ENCODE measurements around the gene LGI2.

The LGI2 gene

DNA sequence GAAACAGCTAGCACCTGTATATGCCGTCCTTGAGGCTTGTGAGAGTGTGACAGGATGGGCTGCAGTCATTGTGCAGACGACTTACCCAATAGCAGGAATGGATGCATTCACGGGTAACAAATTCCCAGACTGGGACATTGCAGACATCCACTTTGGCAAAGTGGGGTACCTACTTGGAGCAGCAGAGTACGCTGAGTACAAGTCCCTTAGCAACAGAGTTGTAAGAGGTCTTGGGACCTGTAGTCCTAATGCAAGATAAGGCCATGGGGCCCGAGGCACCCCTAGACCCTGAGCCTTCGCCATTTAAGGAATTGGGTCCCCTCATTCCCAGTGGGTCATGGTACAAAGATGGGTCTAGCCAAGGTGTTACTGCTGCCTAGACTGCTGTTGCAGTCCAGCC, 62.5 kb downstream of the LGI2 start:
- H3K4me3 ChIP-seq (ENCODE audit: low read length): no peak overlapping the region
- no peaks in the 10 kb centered on the region for H3K4me1 ChIP-seq (ENCODE audit: control insufficient read depth, low read depth, low read length)
- no peak overlapping the region for H3K56ac ChIP-seq (ENCODE audit: low read length)
- H3K18ac ChIP-seq (ENCODE audit: low read length): no peak overlapping the region
- no peaks in the 10 kb centered on the region for H3K27me3 ChIP-seq (ENCODE audit: insufficient read depth, low read length, poor library complexity)
- no peaks in the 10 kb centered on the region for H3K79me2 ChIP-seq (ENCODE audit: control insufficient read depth, insufficient read depth, low read length)
- H4K8ac ChIP-seq (ENCODE audit: low read depth, low read length): no peak overlapping the region
- no CpG with 5 or more reads among the region's 6 CpGs for WGBS (ENCODE audit: extremely low coverage, insufficient coverage, low lambda C conversion rate)
- no peak overlapping the region for H3K4me2 ChIP-seq (ENCODE audit: low read length)
- no peak overlapping the region for H2BK15ac ChIP-seq (replicated peaks; ENCODE audit: low read depth)
- no peak overlapping the region for H3K4ac ChIP-seq (ENCODE audit: low read depth, low read length)
- no peaks in the 10 kb centered on the region for H3K36me3 ChIP-seq (ENCODE audit: control insufficient read depth, insufficient read depth, low read length)
- DNase-seq: no peak
- no peak overlapping the region for H2BK5ac ChIP-seq (ENCODE audit: low read length)
- H3K23ac ChIP-seq (ENCODE audit: low read length): no peak overlapping the region
- H2BK120ac ChIP-seq (ENCODE audit: low read depth, low read length): no peak overlapping the region
- H3K27ac ChIP-seq (ENCODE audit: low read depth, low read length): no peak overlapping the region
- no peak overlapping the region for H2AK5ac ChIP-seq (ENCODE audit: low read length)
- H3K9ac ChIP-seq (ENCODE audit: low read length): no peak overlapping the region
- no peak overlapping the region for H4K5ac ChIP-seq (ENCODE audit: low read length)
- no peaks in the 10 kb centered on the region for H3K79me1 ChIP-seq (ENCODE audit: low read length)

DNA sequence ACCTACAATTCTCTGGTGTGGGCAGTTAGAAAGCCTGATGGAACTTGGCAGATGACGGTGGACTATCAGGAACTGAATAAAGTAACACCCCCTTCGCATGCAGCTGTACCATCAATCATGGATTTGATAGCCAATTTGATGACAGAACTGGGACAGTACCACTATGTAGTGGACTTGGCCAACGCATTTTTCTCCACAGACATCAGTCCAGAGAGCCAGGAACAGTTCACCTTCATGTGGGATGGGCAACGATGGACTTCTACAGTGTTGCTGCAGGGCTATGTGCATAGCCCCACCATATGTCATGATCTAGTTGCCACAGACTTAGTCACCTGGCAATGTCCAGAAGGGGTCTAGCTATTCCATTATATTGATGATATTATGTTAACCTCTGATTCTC, 63.4 kb downstream of the LGI2 start:
- no peak overlapping the region for H4K5ac ChIP-seq (ENCODE audit: low read length)
- H3K23ac ChIP-seq (ENCODE audit: low read length): no peak overlapping the region
- DNase-seq: no peak
- H3K79me1 ChIP-seq (ENCODE audit: low read length): no peaks in the 10 kb centered on the region
- H4K8ac ChIP-seq (ENCODE audit: low read depth, low read length): no peak overlapping the region
- H3K4me1 ChIP-seq (ENCODE audit: control insufficient read depth, low read depth, low read length): no peaks in the 10 kb centered on the region
- H3K4ac ChIP-seq (ENCODE audit: low read depth, low read length): no peak overlapping the region
- no peak overlapping the region for H3K18ac ChIP-seq (ENCODE audit: low read length)
- no peak overlapping the region for H2BK120ac ChIP-seq (ENCODE audit: low read depth, low read length)
- no peak overlapping the region for H2BK15ac ChIP-seq (replicated peaks; ENCODE audit: low read depth)
- H3K79me2 ChIP-seq (ENCODE audit: control insufficient read depth, insufficient read depth, low read length): no peaks in the 10 kb centered on the region
- H3K9ac ChIP-seq (ENCODE audit: low read length): no peak overlapping the region
- H3K4me2 ChIP-seq (ENCODE audit: low read length): no peak overlapping the region
- no peak overlapping the region for H3K4me3 ChIP-seq (ENCODE audit: low read length)
- H2AK5ac ChIP-seq (ENCODE audit: low read length): no peak overlapping the region
- no peaks in the 10 kb centered on the region for H3K27me3 ChIP-seq (ENCODE audit: insufficient read depth, low read length, poor library complexity)
- no peaks in the 10 kb centered on the region for H3K36me3 ChIP-seq (ENCODE audit: control insufficient read depth, insufficient read depth, low read length)
- no peak overlapping the region for H2BK5ac ChIP-seq (ENCODE audit: low read length)
- H3K27ac ChIP-seq (ENCODE audit: low read depth, low read length): no peak overlapping the region
- no peak overlapping the region for H3K56ac ChIP-seq (ENCODE audit: low read length)
- WGBS (ENCODE audit: extremely low coverage, insufficient coverage, low lambda C conversion rate): no CpG with 5 or more reads among the region's 4 CpGs

DNA sequence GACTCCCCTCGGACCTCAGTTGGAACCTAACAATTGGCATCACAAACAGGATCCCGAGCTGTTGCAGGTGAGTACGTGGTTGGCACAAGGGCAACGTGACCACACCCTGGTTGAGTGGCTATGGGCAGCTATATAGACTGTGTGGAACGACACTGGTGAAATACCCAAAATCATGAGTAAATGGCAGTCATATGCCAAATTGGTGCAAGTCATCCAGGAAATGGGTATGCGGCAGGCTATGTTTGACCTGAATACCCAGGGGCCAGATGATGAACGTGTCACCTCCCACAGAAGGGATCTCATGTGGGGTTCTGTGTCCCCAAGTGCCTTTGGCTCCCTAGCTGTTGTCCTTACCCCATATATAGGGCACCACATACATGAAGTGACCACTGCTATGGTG, 64.7 kb downstream of the LGI2 start:
- H4K8ac ChIP-seq (ENCODE audit: low read depth, low read length): no peak overlapping the region
- no peaks in the 10 kb centered on the region for H3K79me1 ChIP-seq (ENCODE audit: low read length)
- no peak overlapping the region for H4K5ac ChIP-seq (ENCODE audit: low read length)
- WGBS (ENCODE audit: extremely low coverage, insufficient coverage, low lambda C conversion rate): no CpG with 5 or more reads among the region's 7 CpGs
- H2BK120ac ChIP-seq (ENCODE audit: low read depth, low read length): no peak overlapping the region
- no peak overlapping the region for H3K9ac ChIP-seq (ENCODE audit: low read length)
- no peak overlapping the region for H3K4me3 ChIP-seq (ENCODE audit: low read length)
- no peak overlapping the region for H3K4me2 ChIP-seq (ENCODE audit: low read length)
- no peaks in the 10 kb centered on the region for H3K4me1 ChIP-seq (ENCODE audit: control insufficient read depth, low read depth, low read length)
- no peaks in the 10 kb centered on the region for H3K79me2 ChIP-seq (ENCODE audit: control insufficient read depth, insufficient read depth, low read length)
- no peak for DNase-seq
- no peak overlapping the region for H3K4ac ChIP-seq (ENCODE audit: low read depth, low read length)
- no peaks in the 10 kb centered on the region for H3K36me3 ChIP-seq (ENCODE audit: control insufficient read depth, insufficient read depth, low read length)
- H3K56ac ChIP-seq (ENCODE audit: low read length): no peak overlapping the region
- no peak overlapping the region for H3K23ac ChIP-seq (ENCODE audit: low read length)
- no peak overlapping the region for H2AK5ac ChIP-seq (ENCODE audit: low read length)
- no peak overlapping the region for H3K27ac ChIP-seq (ENCODE audit: low read depth, low read length)
- H2BK15ac ChIP-seq (replicated peaks; ENCODE audit: low read depth): no peak overlapping the region
- H3K18ac ChIP-seq (ENCODE audit: low read length): no peak overlapping the region
- H3K27me3 ChIP-seq (ENCODE audit: insufficient read depth, low read length, poor library complexity): no peaks in the 10 kb centered on the region
- H2BK5ac ChIP-seq (ENCODE audit: low read length): no peak overlapping the region

DNA sequence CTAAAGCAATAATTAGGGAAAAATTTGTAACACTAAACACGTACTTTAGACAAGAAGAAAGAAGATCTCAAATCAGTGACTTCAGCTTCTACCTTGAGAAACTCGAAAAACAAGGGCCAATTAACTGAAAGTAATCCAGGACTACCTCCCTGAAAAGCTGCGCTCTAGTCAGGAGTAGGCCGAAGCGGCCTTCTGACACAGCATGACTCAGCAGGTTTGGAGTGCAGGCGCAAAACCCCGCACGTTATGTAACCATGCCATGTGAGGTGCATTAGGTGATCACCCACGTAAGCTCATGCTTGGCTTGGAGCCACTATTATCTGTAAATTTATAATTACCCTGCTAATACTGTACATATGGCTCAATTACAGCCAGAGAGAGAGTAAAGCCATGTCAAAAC, 65.1 kb downstream of the LGI2 start:
- H3K18ac ChIP-seq (ENCODE audit: low read length): no peak overlapping the region
- no peak overlapping the region for H3K56ac ChIP-seq (ENCODE audit: low read length)
- no peak overlapping the region for H2BK15ac ChIP-seq (replicated peaks; ENCODE audit: low read depth)
- no peak overlapping the region for H4K8ac ChIP-seq (ENCODE audit: low read depth, low read length)
- no peaks in the 10 kb centered on the region for H3K36me3 ChIP-seq (ENCODE audit: control insufficient read depth, insufficient read depth, low read length)
- no peak overlapping the region for H3K4ac ChIP-seq (ENCODE audit: low read depth, low read length)
- no CpG with 5 or more reads among the region's 9 CpGs for WGBS (ENCODE audit: extremely low coverage, insufficient coverage, low lambda C conversion rate)
- no peak overlapping the region for H3K27ac ChIP-seq (ENCODE audit: low read depth, low read length)
- H3K4me1 ChIP-seq (ENCODE audit: control insufficient read depth, low read depth, low read length): no peaks in the 10 kb centered on the region
- H3K79me2 ChIP-seq (ENCODE audit: control insufficient read depth, insufficient read depth, low read length): no peaks in the 10 kb centered on the region
- H2AK5ac ChIP-seq (ENCODE audit: low read length): no peak overlapping the region
- no peak overlapping the region for H2BK5ac ChIP-seq (ENCODE audit: low read length)
- no peaks in the 10 kb centered on the region for H3K27me3 ChIP-seq (ENCODE audit: insufficient read depth, low read length, poor library complexity)
- H3K4me2 ChIP-seq (ENCODE audit: low read length): no peak overlapping the region
- no peak overlapping the region for H3K4me3 ChIP-seq (ENCODE audit: low read length)
- peak; percentile 81 for DNase-seq
- H4K5ac ChIP-seq (ENCODE audit: low read length): no peak overlapping the region
- no peak overlapping the region for H2BK120ac ChIP-seq (ENCODE audit: low read depth, low read length)
- no peak overlapping the region for H3K9ac ChIP-seq (ENCODE audit: low read length)
- no peak overlapping the region for H3K23ac ChIP-seq (ENCODE audit: low read length)
- no peaks in the 10 kb centered on the region for H3K79me1 ChIP-seq (ENCODE audit: low read length)

DNA sequence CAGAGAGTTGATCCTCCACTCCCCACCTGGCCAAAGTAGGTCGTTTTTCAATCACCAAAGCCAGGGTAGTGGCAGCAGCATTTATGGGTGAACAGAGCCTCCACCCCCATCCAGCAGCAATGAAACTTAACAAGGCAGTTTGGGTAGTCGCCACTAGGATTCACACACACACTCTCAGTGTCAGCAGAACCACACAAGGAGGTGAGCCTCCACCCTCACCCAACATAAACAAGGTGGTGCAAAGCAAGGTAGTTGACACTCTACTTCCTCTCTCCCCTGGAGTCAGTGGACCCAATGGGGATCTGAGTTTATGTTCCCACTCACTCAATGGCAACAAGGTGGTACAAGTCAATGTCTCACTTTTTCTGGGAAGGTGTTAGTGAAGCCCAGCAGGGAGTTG, 67.5 kb downstream of the LGI2 start:
- no peaks in the 10 kb centered on the region for H3K4me1 ChIP-seq (ENCODE audit: control insufficient read depth, low read depth, low read length)
- H4K5ac ChIP-seq (ENCODE audit: low read length): no peak overlapping the region
- no peak overlapping the region for H2BK5ac ChIP-seq (ENCODE audit: low read length)
- no peaks in the 10 kb centered on the region for H3K79me2 ChIP-seq (ENCODE audit: control insufficient read depth, insufficient read depth, low read length)
- no peak overlapping the region for H3K4me3 ChIP-seq (ENCODE audit: low read length)
- H3K4me2 ChIP-seq (ENCODE audit: low read length): no peak overlapping the region
- no peak overlapping the region for H4K8ac ChIP-seq (ENCODE audit: low read depth, low read length)
- H3K18ac ChIP-seq (ENCODE audit: low read length): no peak overlapping the region
- DNase-seq: no peak
- H3K56ac ChIP-seq (ENCODE audit: low read length): no peak overlapping the region
- H2AK5ac ChIP-seq (ENCODE audit: low read length): no peak overlapping the region
- H3K36me3 ChIP-seq (ENCODE audit: control insufficient read depth, insufficient read depth, low read length): no peaks in the 10 kb centered on the region
- H2BK15ac ChIP-seq (replicated peaks; ENCODE audit: low read depth): no peak overlapping the region
- H3K27ac ChIP-seq (ENCODE audit: low read depth, low read length): no peak overlapping the region
- no peaks in the 10 kb centered on the region for H3K27me3 ChIP-seq (ENCODE audit: insufficient read depth, low read length, poor library complexity)
- no peak overlapping the region for H3K23ac ChIP-seq (ENCODE audit: low read length)
- no peak overlapping the region for H3K9ac ChIP-seq (ENCODE audit: low read length)
- H3K4ac ChIP-seq (ENCODE audit: low read depth, low read length): no peak overlapping the region
- no peaks in the 10 kb centered on the region for H3K79me1 ChIP-seq (ENCODE audit: low read length)
- no CpG with 5 or more reads among the region's 2 CpGs for WGBS (ENCODE audit: extremely low coverage, insufficient coverage, low lambda C conversion rate)
- no peak overlapping the region for H2BK120ac ChIP-seq (ENCODE audit: low read depth, low read length)

DNA sequence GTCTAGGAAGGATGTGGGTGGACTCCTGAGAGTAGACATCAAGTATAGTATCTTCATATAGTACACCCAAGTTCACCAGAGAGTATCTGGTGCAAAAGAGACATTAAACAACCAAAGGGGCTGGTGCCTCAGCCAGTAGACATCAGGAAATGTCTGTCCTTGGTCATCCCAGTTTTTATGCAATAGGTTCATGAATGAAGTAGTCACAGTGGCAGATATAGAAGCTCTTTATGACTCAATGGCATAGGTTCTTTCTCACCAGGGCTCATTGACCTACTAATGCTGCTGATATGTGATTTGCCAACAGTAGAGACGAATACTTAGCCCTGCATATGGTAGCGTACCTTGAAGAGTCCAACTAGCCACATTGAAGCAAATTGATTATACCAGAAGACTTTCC, 72.9 kb downstream of the LGI2 start:
- no peak overlapping the region for H3K18ac ChIP-seq (ENCODE audit: low read length)
- no peak overlapping the region for H3K4ac ChIP-seq (ENCODE audit: low read depth, low read length)
- H3K23ac ChIP-seq (ENCODE audit: low read length): no peak overlapping the region
- no peak overlapping the region for H4K8ac ChIP-seq (ENCODE audit: low read depth, low read length)
- H2BK15ac ChIP-seq (replicated peaks; ENCODE audit: low read depth): no peak overlapping the region
- H2BK120ac ChIP-seq (ENCODE audit: low read depth, low read length): no peak overlapping the region
- DNase-seq: no peak
- no peaks in the 10 kb centered on the region for H3K79me1 ChIP-seq (ENCODE audit: low read length)
- WGBS (ENCODE audit: extremely low coverage, insufficient coverage, low lambda C conversion rate): no CpG with 5 or more reads among the region's 2 CpGs
- H3K79me2 ChIP-seq (ENCODE audit: control insufficient read depth, insufficient read depth, low read length): no peaks in the 10 kb centered on the region
- no peak overlapping the region for H3K4me3 ChIP-seq (ENCODE audit: low read length)
- H3K4me2 ChIP-seq (ENCODE audit: low read length): no peak overlapping the region
- no peak overlapping the region for H3K27ac ChIP-seq (ENCODE audit: low read depth, low read length)
- no peak overlapping the region for H2BK5ac ChIP-seq (ENCODE audit: low read length)
- H3K36me3 ChIP-seq (ENCODE audit: control insufficient read depth, insufficient read depth, low read length): no peaks in the 10 kb centered on the region
- H4K5ac ChIP-seq (ENCODE audit: low read length): no peak overlapping the region
- no peak overlapping the region for H3K56ac ChIP-seq (ENCODE audit: low read length)
- H3K9ac ChIP-seq (ENCODE audit: low read length): no peak overlapping the region
- H2AK5ac ChIP-seq (ENCODE audit: low read length): no peak overlapping the region
- no peaks in the 10 kb centered on the region for H3K4me1 ChIP-seq (ENCODE audit: control insufficient read depth, low read depth, low read length)
- no peaks in the 10 kb centered on the region for H3K27me3 ChIP-seq (ENCODE audit: insufficient read depth, low read length, poor library complexity)
